Measurements from ENCODE around the gene NIM1K. TPM values are rescaled to one million over a fixed set of nuclear protein-coding genes. Genes with fewer than 3 reads are reported as not detected.

Gene NIM1K
- total RNA-seq, 1 experiment from 2014 or later: 0.07 TPM

DNA sequence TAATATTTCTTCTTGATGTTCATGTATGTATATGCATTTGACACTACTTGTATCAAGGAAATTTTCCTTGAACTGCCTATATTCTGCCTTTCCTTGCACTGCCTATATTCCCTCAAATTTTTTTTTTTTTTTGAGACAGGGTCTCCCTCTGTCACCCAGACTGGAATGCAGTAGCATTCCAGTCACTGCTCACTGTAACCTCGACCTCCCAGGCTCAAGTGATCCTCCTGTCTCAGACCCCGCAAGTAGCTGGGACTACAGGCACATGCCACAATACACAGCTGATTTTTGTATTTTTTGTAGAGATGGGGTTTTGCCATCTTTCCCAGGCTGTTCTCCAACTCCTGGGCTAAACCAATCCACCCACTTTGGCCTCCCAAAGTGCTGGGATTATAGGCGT is 117.1 kb downstream of the NIM1K start:
- ATAC-seq (no peak), DNase-seq (ENCODE audit: low spot score) (no peak)
- H3K27me3 Mint-ChIP-seq (ENCODE audit: low read depth): peaks cover 3% of the 10 kb centered on the region; the same call in 1 of the 2 replicates
- H3K4me3 Mint-ChIP-seq: peak overlapping the region; percentile 94
- peaks cover 68% of the 10 kb centered on the region for H3K4me1 Mint-ChIP-seq
- CTCF ChIA-PET: interaction anchor here (0.7 to 1.0 kb wide), 2 partner anchors 81 to 175 kb away, joined by 3 to 4 read pairs; partner anchors contain the start of gene TMEM267
- TF ChIP-seq ZBTB21 (CRISPR knock-in tag; IDR thresholded peaks at IDR 0.05; ENCODE audit: borderline replicate concordance): no peak
- TF ChIP-seq ZNF263 (CRISPR knock-in tag; IDR thresholded peaks at IDR 0.05; ENCODE audit: low read depth): no peak
- TF ChIP-seq FOXP1 (CRISPR knock-in tag; IDR thresholded peaks at IDR 0.05; ENCODE audit: borderline replicate concordance): no peak
- TF ChIP-seq FOXJ3 (CRISPR knock-in tag; IDR thresholded peaks at IDR 0.05; ENCODE audit: borderline replicate concordance): no peak
- TF ChIP-seq PREB (CRISPR knock-in tag; IDR thresholded peaks at IDR 0.05; ENCODE audit: borderline replicate concordance): no peak
- TF ChIP-seq PRDM15 (CRISPR knock-in tag; IDR thresholded peaks at IDR 0.05): no peak
- TF ChIP-seq ATF1 (CRISPR knock-in tag; IDR thresholded peaks at IDR 0.05): no peak
- no peak for TF ChIP-seq OVOL2 (CRISPR knock-in tag; IDR thresholded peaks at IDR 0.05; ENCODE audit: borderline replicate concordance)
- TF ChIP-seq, protein P1, sequence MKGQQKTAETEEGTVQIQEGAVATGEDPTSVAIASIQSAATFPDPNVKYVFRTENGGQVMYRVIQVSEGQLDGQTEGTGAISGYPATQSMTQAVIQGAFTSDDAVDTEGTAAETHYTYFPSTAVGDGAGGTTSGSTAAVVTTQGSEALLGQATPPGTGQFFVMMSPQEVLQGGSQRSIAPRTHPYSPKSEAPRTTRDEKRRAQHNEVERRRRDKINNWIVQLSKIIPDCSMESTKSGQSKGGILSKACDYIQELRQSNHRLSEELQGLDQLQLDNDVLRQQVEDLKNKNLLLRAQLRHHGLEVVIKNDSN (CRISPR knock-in tag; IDR thresholded peaks at IDR 0.05): no peak
- no peak for TF ChIP-seq MXD4 (CRISPR knock-in tag; IDR thresholded peaks at IDR 0.05; ENCODE audit: borderline replicate concordance)
- TF ChIP-seq TEAD4 (CRISPR knock-in tag; IDR thresholded peaks at IDR 0.05): no peak
- TF ChIP-seq KAT7 (CRISPR knock-in tag; IDR thresholded peaks at IDR 0.05; ENCODE audit: borderline replicate concordance): no peak
- no peak for TF ChIP-seq NFE2L1 (CRISPR knock-in tag; IDR thresholded peaks at IDR 0.05)
- no peak for TF ChIP-seq E2F1 (CRISPR knock-in tag; IDR thresholded peaks at IDR 0.05)
- no peak for TF ChIP-seq ZNF416 (CRISPR knock-in tag; IDR thresholded peaks at IDR 0.05)
- TF ChIP-seq JUN (CRISPR knock-in tag; IDR thresholded peaks at IDR 0.05): no peak
- no peaks in the 10 kb centered on the region for H3K9me3 Mint-ChIP-seq
- peak overlapping the region; percentile 67 for H3K27ac Mint-ChIP-seq
- H3K36me3 Mint-ChIP-seq: peaks cover 13% of the 10 kb centered on the region
- POLR2A ChIA-PET: interaction anchor here (1.0 kb wide), 1 partner anchor 175 kb away, joined by 5 read pairs; the partner anchor contains the start of gene TMEM267

- CTCF ChIA-PET: interaction anchor here (0.7 to 1.0 kb wide), 2 partner anchors 80 to 175 kb away, joined by 3 to 4 read pairs; partner anchors contain the start of gene TMEM267
- ATAC-seq: no peak
- Mint-ChIP-seq H3K27ac (peak overlapping the region; percentile 81), H3K36me3 (peaks cover 11% of the 10 kb centered on the region), H3K4me3 (peak overlapping the region; percentile 94), H3K27me3 (ENCODE audit: low read depth) (peaks cover 3% of the 10 kb centered on the region; the same call in 1 of the 2 replicates), H3K9me3 (peaks cover 3% of the 10 kb centered on the region), H3K4me1 (peaks cover 69% of the 10 kb centered on the region)
- no peak for DNase-seq (ENCODE audit: low spot score)
- POLR2A ChIA-PET: interaction anchor here (1.0 kb wide), 1 partner anchor 174 kb away, joined by 5 read pairs; the partner anchor contains the start of gene TMEM267
- TF ChIP-seq ZNF671 (CRISPR knock-in tag; IDR thresholded peaks at IDR 0.05) (no peak), ZNF317 (CRISPR knock-in tag; IDR thresholded peaks at IDR 0.05; ENCODE audit: borderline replicate concordance, low read depth) (no peak), JAZF1 (CRISPR knock-in tag; IDR thresholded peaks at IDR 0.05) (no peak), SOX15 (CRISPR knock-in tag; IDR thresholded peaks at IDR 0.05) (no peak), FOXP1 (CRISPR knock-in tag; IDR thresholded peaks at IDR 0.05; ENCODE audit: borderline replicate concordance) (no peak), PRRX2 (CRISPR knock-in tag; IDR thresholded peaks at IDR 0.05) (no peak), RELA (CRISPR knock-in tag; IDR thresholded peaks at IDR 0.05; ENCODE audit: borderline replicate concordance) (no peak), NFYB (CRISPR knock-in tag; conservative IDR thresholded peaks at IDR 0.05; ENCODE audit: low read depth) (no peak), ZNF232 (CRISPR knock-in tag; IDR thresholded peaks at IDR 0.05) (no peak)
- TF ChIP-seq, protein P2, sequence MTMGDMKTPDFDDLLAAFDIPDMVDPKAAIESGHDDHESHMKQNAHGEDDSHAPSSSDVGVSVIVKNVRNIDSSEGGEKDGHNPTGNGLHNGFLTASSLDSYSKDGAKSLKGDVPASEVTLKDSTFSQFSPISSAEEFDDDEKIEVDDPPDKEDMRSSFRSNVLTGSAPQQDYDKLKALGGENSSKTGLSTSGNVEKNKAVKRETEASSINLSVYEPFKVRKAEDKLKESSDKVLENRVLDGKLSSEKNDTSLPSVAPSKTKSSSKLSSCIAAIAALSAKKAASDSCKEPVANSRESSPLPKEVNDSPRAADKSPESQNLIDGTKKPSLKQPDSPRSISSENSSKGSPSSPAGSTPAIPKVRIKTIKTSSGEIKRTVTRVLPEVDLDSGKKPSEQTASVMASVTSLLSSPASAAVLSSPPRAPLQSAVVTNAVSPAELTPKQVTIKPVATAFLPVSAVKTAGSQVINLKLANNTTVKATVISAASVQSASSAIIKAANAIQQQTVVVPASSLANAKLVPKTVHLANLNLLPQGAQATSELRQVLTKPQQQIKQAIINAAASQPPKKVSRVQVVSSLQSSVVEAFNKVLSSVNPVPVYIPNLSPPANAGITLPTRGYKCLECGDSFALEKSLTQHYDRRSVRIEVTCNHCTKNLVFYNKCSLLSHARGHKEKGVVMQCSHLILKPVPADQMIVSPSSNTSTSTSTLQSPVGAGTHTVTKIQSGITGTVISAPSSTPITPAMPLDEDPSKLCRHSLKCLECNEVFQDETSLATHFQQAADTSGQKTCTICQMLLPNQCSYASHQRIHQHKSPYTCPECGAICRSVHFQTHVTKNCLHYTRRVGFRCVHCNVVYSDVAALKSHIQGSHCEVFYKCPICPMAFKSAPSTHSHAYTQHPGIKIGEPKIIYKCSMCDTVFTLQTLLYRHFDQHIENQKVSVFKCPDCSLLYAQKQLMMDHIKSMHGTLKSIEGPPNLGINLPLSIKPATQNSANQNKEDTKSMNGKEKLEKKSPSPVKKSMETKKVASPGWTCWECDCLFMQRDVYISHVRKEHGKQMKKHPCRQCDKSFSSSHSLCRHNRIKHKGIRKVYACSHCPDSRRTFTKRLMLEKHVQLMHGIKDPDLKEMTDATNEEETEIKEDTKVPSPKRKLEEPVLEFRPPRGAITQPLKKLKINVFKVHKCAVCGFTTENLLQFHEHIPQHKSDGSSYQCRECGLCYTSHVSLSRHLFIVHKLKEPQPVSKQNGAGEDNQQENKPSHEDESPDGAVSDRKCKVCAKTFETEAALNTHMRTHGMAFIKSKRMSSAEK (CRISPR knock-in tag; IDR thresholded peaks at IDR 0.05; ENCODE audit: borderline replicate concordance): no peak
- TF ChIP-seq, protein P3, sequence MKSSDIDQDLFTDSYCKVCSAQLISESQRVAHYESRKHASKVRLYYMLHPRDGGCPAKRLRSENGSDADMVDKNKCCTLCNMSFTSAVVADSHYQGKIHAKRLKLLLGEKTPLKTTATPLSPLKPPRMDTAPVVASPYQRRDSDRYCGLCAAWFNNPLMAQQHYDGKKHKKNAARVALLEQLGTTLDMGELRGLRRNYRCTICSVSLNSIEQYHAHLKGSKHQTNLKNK (CRISPR knock-in tag; IDR thresholded peaks at IDR 0.05): no peak
These were observed 117.6 kb downstream of the NIM1K start for GRCh38 chr5:43309637-43310036.
